ENCODE results near the gene UBAP1L. TPM values are rescaled to one million over a fixed set of nuclear protein-coding genes. Genes with fewer than 3 reads are reported as not detected.

UBAP1L gene
- total RNA-seq, 1 experiment from 2014 or later, result 2.5 TPM

DNA sequence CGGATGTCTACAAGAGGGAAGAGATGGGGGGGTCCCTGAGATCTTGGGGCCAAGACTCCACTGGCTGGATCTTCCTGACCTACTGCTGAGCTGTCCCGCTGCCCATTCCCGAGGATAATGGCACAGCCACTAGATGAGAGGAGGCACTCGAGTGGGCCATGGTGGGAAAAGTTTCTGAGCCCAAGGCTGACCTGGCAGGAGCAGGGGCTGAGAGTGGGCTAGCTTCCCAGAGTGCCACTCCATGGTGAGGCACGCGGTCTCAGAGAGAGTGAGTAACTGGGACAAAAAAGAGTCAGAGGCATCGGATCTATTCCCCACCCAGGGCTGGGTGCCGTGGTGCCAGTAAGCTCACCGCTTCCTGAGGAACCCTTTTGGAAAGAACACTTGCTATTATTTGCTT lies 58.9 kb downstream of the UBAP1L start:
- ChIA-PET CTCF (interaction anchor here (0.7 to 1.9 kb wide), 2 partner anchors 43 to 45 kb away, joined by 3 to 8 read pairs; no protein-coding TSS in a partner anchor), POLR2A (ENCODE audit: unreplicated experiment) (interaction anchor here (0.5 to 0.9 kb wide), 2 partner anchors 129 to 242 kb away, joined by 3 to 11 read pairs; partner anchors contain the start of gene CLPX)
- DNase-seq, result no peak
- H3K27me3 ChIP-seq (ENCODE audit: insufficient read depth, low read depth), result no peaks in the 10 kb centered on the region
- BruUV-seq (replicated peaks), result no TSS peak
- H2AFZ ChIP-seq, result no peak overlapping the region
- no peak overlapping the region for H3K4me3 ChIP-seq
- H4K20me1 ChIP-seq (ENCODE audit: insufficient read depth), result no peaks in the 10 kb centered on the region
- H3K9me2 ChIP-seq (ENCODE audit: insufficient read depth), result no peaks in the 10 kb centered on the region
- no peaks in the 10 kb centered on the region for H3K79me2 ChIP-seq (ENCODE audit: low read depth)
- no peaks in the 10 kb centered on the region; the same call in 1 of the 2 replicates for H3K9me3 ChIP-seq (ENCODE audit: insufficient read depth, low read depth)
- H3K36me3 ChIP-seq (ENCODE audit: low read depth), result no peaks in the 10 kb centered on the region
- H3K4me2 ChIP-seq, result peak overlapping the region; percentile 48
- peaks cover 36% of the 10 kb centered on the region for H3K4me1 ChIP-seq (replicated peaks; ENCODE audit: insufficient read depth)
- intact Hi-C loops (cut with micrococcal nuclease; ENCODE audit: unreplicated experiment), result loop anchor here (10.0 kb wide), 1 partner anchor 129 kb away; the partner anchor contains the start of gene CLPX
- peaks cover 5% of the 10 kb centered on the region; the same call in 1 of the 2 replicates for H3F3A ChIP-seq (ENCODE audit: insufficient read depth, low read depth)
- H3K27ac ChIP-seq, result no peak overlapping the region
- TF ChIP-seq, protein P1, sequence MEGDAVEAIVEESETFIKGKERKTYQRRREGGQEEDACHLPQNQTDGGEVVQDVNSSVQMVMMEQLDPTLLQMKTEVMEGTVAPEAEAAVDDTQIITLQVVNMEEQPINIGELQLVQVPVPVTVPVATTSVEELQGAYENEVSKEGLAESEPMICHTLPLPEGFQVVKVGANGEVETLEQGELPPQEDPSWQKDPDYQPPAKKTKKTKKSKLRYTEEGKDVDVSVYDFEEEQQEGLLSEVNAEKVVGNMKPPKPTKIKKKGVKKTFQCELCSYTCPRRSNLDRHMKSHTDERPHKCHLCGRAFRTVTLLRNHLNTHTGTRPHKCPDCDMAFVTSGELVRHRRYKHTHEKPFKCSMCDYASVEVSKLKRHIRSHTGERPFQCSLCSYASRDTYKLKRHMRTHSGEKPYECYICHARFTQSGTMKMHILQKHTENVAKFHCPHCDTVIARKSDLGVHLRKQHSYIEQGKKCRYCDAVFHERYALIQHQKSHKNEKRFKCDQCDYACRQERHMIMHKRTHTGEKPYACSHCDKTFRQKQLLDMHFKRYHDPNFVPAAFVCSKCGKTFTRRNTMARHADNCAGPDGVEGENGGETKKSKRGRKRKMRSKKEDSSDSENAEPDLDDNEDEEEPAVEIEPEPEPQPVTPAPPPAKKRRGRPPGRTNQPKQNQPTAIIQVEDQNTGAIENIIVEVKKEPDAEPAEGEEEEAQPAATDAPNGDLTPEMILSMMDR (conservative IDR thresholded peaks at IDR 0.05), result no peak
- TF ChIP-seq EZH2 (IDR thresholded peaks at IDR 0.05; ENCODE audit: low read depth), result no peak

DNA sequence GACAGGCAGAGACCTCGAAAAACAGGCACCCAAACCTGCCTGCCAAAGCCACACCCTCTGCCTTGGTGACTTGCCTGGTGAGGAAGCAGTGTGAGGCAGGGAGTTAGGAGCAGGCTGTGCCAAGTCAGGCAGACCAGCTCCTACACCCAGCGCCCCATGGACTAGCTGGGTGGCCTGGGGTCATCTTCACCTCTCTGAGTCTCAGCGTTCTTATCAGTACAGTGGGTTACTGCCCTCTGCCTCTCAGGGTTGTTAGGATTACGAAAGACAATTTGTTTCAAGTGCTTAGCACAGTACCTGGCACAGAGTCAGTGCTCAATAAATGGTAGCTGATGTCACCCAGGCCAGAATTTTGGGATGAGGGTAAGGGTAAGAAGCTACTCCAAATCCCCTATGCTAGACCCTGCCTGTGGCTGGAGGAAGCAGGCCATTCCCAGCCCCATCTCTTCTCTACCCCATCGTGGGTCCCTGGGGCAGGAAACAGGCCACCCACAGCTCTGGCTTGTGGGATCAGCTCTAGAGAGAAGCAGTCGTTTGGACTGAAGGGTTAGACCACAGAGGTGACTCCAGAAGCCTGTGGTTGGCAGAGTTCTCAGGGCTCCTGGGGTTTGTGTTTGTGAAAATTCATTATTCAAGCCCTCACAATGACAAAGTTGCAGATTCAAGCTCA lies 59.7 kb downstream of the UBAP1L start:
- BruUV-seq (replicated peaks), result no TSS peak
- Histone ChIP-seq H3K79me2 (ENCODE audit: low read depth) (no peaks in the 10 kb centered on the region), H3K4me3 (no peak overlapping the region), H3K9me2 (ENCODE audit: insufficient read depth) (no peaks in the 10 kb centered on the region), H3F3A (ENCODE audit: insufficient read depth, low read depth) (peaks cover 5% of the 10 kb centered on the region; the same call in 1 of the 2 replicates), H3K4me1 (replicated peaks; ENCODE audit: insufficient read depth) (peaks cover 36% of the 10 kb centered on the region), H3K27ac (0 out of 2 replicates have a peak overlapping the region, but pooled peaks have one; percentile 7), H3K4me2 (peak overlapping the region; percentile 7), H3K27me3 (ENCODE audit: insufficient read depth, low read depth) (no peaks in the 10 kb centered on the region), H3K9me3 (ENCODE audit: insufficient read depth, low read depth) (no peaks in the 10 kb centered on the region; the same call in 1 of the 2 replicates), H3K36me3 (ENCODE audit: low read depth) (no peaks in the 10 kb centered on the region), H2AFZ (no peak overlapping the region), H4K20me1 (ENCODE audit: insufficient read depth) (no peaks in the 10 kb centered on the region)
- intact Hi-C loops (cut with micrococcal nuclease; ENCODE audit: unreplicated experiment), result loop anchor here (10.0 kb wide), 1 partner anchor 129 kb away; the partner anchor contains the start of gene CLPX
- POLR2A ChIA-PET (ENCODE audit: unreplicated experiment), result interaction anchor here (0.9 kb wide), 1 partner anchor 242 kb away, joined by 3 read pairs; no protein-coding TSS in a partner anchor
- TF ChIP-seq, protein P1 (conservative IDR thresholded peaks at IDR 0.05), result no peak
- no peak for TF ChIP-seq EZH2 (IDR thresholded peaks at IDR 0.05; ENCODE audit: low read depth)
- CTCF ChIA-PET, result interaction anchor here (0.5 to 1.9 kb wide), 6 partner anchors 13 to 807 kb away, joined by 3 to 8 read pairs (median 3); partner anchors contain the start of gene KBTBD13
- peak; percentile 37 to 75 for DNase-seq

DNA sequence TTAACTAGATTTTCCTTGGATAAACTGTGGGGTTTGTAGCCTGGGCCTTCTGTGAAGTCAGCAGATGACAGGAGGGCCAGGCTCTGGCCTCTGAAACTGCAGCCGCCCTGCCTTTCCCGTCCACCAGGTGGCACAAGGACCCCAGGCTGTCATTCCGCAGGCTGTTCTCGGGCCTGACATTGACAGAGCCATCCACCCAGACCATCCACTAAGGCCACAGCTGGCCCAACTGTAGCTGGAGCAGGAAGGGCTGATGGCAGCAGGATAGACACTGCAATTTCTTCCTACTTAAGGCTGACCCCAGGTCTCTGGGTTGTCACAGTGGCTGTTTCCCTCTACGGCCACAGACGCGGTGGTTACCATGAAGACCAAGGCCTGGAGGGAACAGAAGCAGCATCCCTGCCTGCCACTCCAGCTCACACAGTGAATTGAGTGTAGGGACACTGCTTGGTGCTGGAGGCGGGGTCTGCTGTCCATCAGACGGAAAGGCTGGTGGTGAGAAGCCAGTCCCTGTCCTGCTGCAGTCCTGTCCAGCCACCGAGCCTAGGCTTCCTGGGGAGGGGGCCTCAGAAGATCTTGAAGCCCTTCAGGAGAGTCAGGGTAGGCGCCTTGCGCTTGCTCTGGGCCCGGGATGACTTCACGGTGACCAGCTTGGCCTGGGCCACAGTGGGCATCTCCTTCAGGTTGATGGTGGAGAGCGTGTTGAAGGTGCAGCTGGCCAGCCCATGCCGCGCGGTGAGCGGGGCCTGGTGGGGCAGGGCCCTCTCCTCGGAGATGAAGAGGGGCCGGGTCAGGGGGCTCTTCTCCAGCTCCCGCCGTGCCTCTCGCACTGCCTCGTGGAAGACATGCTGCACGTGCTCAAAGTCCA lies 60.4 kb downstream of the UBAP1L start:
- DNase-seq, result peak in 1 of 2 experiments; percentile 71
- Histone ChIP-seq H3K27me3 (ENCODE audit: insufficient read depth, low read depth) (no peaks in the 10 kb centered on the region), H3K9me3 (ENCODE audit: insufficient read depth, low read depth) (no peaks in the 10 kb centered on the region), H3K4me2 (peak overlapping the region; percentile 7), H3K36me3 (ENCODE audit: low read depth) (no peaks in the 10 kb centered on the region), H2AFZ (no peak overlapping the region), H3K4me3 (no peak overlapping the region), H3F3A (ENCODE audit: insufficient read depth, low read depth) (peaks cover 5% of the 10 kb centered on the region; the same call in 1 of the 2 replicates), H4K20me1 (ENCODE audit: insufficient read depth) (no peaks in the 10 kb centered on the region), H3K9me2 (ENCODE audit: insufficient read depth) (no peaks in the 10 kb centered on the region), H3K27ac (no peak overlapping the region), H3K4me1 (replicated peaks; ENCODE audit: insufficient read depth) (peaks cover 36% of the 10 kb centered on the region), H3K79me2 (ENCODE audit: low read depth) (no peaks in the 10 kb centered on the region)
- TF ChIP-seq, protein P1 (conservative IDR thresholded peaks at IDR 0.05), result peak; percentile 80
- TF ChIP-seq EZH2 (IDR thresholded peaks at IDR 0.05; ENCODE audit: low read depth), result no peak
- POLR2A ChIA-PET (ENCODE audit: unreplicated experiment), result no interaction called here
- BruUV-seq (replicated peaks), result no TSS peak
- intact Hi-C loops (cut with micrococcal nuclease; ENCODE audit: unreplicated experiment), result loop anchor here (1.0 to 10.0 kb wide), 3 partner anchors 32 to 130 kb away; partner anchors contain the start of gene CLPX
- CTCF ChIA-PET, result interaction anchor here (0.5 to 2.4 kb wide), 5 partner anchors 22 to 806 kb away, joined by 3 to 10 read pairs (median 4); partner anchors contain the start of gene KBTBD13
